GM21737 (cell line): ENCODE results near the gene NREP.

ENCODE experiments used
- ATAC-seq: cut with Tn5 transposase; IDR thresholded peaks from one replicate; pipeline ENCODE4 v1.9.1; 2021; ENCODE audit warnings: mild to moderate bottlenecking, moderate library complexity; ENCODE audit not compliant: unreplicated experiment

The NREP gene

DNA sequence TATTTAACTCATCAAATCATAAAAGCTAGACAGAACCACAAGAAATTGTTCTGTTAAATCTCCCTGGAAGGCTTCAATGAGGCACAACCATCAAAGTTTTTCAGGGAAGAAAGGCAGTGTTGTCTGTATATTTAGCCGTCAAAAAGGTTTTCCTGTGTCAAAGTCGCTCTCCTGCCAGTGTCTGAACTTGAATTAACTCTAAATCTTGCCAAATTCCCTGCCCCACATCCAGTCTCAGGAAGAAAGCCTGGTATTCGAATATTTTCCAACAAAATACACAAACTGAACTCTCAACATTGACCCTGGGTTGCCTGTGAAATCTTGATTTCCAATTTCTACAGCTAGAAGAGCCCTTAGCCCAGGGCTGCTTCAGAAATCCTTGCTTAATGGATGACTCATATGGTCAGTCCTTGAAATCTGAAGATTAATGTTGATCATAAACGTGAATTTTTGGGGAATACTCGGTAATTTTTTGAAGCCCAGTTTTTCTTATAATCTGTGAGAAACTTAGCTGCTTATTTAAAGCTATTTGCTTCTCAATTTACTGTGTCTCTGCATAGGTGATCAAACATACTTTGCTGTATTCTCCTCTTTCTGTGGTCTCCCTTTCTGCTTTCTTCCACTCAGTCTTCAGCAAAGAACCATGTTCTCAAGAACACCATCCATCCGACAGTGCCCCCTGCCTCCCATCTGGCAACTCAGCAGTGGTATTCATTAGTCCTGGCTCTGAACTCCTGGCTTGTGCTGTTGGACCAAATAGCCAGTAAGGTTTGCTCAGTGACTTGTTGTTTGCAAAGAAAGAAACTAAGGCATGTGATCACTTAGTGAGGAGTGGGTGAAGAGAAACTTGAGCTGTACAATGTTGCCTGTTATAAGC lies 58.9 kb downstream of the NREP start:
- ATAC-seq: no peak

DNA sequence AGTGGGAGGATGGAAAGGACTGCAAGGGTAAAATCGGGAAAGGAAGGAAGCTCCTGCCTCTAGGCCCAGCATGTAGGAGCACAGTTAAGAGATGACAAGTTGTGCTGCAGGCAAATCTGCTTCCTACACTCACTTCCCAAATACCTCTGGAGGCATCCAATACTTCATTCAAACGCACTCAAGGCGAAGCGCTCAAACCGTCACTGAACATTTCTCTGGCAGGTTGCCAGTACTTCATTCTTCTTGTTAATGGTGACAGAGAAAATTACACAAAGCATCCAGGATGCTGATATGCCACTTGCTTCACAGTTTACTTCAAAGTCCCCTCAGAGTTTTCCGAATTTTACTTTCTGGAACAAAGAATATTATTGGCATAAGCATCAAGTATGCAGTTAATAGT lies 59.8 kb downstream of the NREP start:
- ATAC-seq: no peak

DNA sequence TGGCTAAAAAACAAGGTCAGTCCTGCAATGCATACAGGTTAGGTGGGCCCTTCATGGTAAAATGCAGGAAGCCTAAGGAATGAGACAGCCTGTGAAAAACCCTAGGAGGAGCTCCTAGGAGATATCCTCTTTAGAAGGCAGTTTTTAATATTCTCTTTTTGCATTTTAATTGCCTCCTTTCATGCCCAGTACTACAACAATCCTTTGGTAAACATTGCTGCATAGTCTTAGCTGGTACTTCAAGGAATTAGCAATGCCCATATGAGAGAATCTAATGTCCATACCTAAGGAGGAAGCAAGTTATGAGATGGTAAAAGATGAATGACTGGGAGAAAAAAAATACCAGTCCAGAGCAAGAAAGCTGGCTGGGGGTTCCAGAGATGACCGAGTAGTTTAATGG lies 61.0 kb downstream of the NREP start:
- ATAC-seq: no peak

DNA sequence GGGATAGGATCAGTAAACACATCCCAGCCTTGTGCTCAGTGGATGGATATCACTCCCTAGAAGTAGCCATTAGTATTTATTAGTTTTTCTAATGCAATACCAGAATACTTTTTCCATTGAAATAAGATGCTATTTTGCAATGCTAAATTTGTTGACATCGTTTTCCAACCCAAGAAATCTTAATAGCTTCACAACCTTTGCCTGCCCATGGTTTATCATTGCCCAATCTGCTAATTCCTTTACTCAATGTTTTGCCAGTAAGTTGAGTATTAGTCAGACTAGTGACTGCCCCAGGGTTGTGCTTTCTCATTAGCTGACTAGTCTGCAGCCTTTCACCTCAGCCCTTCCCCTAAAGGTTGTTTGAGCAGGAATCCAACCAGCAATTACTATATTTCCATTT lies 62.9 kb downstream of the NREP start:
- no peak for ATAC-seq

DNA sequence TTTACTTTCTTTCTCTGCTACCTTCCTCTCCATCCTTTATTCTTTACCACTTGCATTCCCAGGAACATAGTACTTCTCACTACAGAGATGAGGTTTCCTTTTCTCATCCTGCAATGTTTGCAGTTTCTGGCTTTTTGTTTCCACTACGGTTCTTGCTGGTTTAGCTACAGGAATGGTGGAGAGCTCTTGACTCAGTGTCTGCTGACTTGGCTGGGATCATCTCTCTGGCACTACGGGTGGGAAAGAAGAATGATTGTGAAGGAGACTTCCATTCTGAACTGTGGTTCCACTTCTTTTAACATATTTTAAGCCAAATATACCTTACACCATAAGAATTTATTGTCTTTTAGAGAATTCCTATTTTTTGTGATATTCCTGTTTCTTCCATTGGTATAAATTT lies 65.1 kb downstream of the NREP start:
- no peak for ATAC-seq

DNA sequence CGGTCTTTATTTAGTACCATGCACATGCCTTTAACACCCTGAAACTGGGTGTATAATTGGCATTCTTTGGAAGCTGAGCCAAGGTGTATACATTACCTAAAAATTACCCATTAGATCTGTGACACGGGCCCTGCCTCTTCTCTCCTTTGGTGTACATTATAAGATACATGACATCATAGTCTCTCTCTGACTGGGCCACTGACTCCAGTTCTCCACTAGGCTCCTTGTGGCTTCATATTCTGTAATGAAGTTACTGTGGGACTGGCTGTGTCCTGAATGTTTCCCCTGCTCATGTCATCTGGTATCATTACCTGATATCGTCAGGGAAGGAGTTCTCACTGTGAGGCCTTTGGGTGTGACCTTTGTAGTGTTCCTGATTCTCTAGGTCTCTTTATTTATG lies 65.5 kb downstream of the NREP start:
- ATAC-seq: no peak

DNA sequence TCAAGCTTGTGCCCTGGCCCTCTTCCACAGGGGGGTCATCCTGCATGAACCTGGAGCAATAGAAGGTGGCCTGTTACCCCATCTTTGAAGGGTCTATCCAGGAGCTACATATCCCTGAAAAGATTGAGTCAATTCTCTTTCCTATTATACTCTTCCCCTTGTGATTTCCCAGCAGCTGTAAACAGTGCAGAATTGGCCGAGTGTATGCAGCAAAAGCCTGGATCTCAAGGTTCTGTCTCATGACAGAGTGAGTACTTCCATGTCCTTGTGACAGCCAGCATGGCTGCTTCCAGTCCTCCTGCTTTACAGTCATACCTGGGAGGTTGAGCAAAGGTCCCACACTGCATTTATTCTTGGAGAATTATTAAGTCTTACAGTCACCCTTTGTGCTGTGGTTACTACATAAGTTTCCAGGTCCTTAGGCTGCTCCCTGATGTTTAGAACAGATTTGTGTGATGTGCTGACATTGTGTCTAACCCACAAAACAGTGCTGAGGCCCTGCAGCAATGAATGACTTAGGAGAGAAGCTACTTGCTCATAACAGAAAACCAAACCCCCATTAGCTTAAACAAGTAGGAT lies 67.5 kb downstream of the NREP start:
- ATAC-seq: no peak

DNA sequence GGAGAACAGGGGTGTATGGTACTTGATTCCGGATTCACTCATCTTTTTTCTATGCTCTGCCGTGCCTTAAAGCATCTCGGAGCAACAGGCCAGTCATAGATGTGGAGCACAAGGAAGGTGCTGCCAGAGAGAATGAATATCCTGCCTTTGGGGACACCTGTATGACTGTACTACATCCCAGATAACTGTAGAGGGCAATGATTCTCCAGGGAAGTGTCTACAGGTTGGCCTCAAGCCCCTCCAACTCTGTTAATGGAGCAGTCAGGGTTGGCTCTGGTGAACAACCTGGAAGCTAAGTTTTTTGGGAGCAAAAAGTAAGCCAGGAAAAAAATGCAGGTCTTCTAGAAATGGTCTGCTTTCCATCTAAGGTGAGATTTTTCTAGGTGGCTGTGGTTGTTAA lies 71.0 kb downstream of the NREP start:
- no peak for ATAC-seq

DNA sequence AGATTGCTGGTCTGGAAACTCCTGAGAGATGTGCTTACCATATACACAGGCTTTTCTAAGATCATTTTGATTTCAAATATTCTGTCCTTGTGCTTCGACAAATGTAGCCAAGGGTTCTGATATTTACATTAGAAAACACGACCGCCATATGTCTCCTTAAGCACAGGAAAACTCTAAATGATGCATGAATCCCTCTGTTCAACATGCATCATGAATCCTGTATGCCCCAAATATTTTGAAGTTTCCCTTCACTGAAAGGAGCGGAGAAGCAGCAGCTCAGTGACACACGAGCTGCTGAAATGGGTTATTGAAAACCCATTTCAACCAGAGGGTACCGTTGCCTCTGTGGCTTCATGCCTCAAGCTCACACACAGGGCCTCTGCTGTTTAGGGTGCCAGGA lies 74.4 kb downstream of the NREP start:
- no peak for ATAC-seq

DNA sequence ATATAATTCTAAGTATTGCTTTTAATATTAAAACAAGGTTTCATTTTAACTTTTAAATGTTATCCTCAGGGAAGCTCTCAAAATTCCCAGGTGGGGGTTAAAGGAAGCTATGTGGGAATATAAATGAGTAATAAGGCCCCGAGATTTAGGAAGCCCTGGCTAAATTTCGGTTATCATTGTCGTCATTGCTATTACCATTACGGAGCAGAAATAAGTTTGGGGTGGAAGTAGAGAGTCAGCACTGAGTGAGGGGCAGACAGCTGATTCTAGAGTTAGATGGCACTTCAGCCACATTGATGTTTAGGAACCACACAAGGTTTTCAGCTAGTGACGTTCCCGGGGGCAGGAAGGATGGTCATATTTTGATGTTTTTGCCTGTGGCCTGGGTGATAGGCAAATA lies 74.9 kb downstream of the NREP start:
- no peak for ATAC-seq

DNA sequence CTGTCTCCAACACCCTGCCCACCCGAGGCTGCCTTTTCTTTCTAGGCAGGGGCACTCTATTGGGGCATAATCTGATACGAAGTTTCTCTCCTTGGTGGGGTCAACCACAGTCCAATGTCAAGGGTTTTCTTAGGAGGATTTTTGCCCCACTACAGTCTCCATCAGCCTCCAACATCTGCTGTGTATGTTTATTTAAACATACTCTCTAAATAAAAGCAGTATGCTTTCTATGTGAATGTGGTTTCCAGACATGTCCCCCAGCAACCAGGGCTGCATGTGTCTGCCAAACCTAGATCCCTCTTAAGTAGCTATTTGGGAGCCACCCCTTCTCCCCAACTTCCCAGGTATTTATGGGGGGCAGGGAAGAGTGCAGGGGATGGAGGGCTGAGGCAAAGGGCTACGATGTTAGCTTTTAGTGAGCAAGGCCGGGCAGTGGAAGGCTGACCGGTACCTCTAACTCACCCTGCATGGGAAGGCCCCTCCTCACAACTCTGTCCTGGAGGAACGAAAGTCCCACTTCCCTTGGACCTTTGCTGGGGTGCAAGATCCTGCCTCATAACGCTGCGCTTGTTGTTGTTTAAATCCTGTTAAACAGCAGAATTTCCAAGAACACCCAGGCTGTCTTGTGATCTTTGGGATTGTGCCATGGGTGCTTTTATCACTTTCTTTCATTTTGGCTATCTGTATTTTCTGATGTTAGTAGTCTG lies 75.4 kb downstream of the NREP start:
- no peak for ATAC-seq

DNA sequence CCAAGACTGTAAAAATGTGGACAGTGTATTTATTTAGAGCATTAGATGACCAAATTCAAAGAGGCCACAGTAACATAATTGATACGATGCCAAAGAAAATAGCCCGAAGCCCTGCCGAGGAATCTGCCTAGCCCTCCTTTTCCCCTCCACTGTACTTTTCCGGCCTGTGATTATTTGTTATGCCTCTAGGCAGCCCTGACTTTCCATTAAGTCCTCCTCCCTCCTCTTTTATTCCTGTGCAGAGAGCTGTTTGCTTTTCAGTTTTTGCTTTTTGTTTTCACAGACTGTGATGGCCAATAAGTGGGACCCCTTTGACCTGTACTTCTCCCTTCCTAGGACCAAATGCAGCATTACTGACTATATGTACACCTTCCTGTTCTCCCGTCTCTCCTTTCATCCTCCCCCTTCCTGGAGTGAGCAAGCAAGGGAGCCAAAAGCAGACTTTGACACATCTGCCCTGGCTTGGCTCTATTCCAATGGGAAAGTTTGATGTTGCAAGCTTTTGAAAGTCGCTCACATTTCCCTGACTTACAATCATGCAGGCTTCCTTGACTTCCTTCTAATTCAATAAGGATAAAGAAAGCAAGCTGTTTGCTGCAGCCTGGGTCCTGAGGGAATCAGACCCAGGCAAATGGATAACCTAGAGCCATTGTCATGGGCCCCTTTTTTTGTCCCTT lies 76.1 kb downstream of the NREP start:
- ATAC-seq: no peak

DNA sequence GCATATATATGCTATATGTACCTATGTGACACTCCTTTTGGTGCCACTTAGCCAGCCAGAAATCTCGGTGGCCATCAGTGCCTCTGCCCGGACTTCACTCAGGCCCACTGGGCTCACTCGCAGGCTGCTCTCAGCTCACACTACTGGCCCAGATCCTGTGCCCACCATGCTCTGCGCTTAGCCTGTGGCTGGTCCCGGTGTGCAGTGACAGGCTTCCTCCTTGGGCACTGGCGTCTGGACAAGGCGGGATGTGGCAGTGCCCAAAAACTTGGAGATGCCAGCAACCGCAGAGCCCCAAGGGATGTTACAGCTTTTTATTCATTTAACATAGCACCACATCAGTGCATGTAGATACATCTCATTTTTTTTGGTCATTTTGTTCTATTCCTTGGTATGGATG lies 77.4 kb downstream of the NREP start:
- no peak for ATAC-seq
